Activated T-cell treated with anti-CD3 and anti-CD28 coated beads for 4 hours (primary cell): ENCODE results near the gene SLC36A3.
A peak's percentile ranks its signal among the peaks of the same experiment; 100 is the strongest.
"Not testable (repeated sequence)": the region's sequence is repeated elsewhere in the genome, so short reads cannot be mapped to it uniquely, and the experiment has no call there.

Source experiments
- DNase-seq: peaks from one replicate; pipeline ENCODE4 v3.0.0-alpha.2; 2020

Gene SLC36A3

GRCh38 chr5:151303666-151304065, at the start of gene SLC36A3:
Gene SLC36A3 (minus strand): TSS chr5:151303766. CDS start chr5:151303354, 412 bp downstream.
- no peak for DNase-seq

- DNase-seq: no peak
These were observed 48.1 kb upstream of the SLC36A3 start for GRCh38 chr5:151351671-151352070.

GRCh38 chr5:151348789-151349188, 45.2 kb upstream of the SLC36A3 start:
- DNase-seq: no peak

- no peak for DNase-seq
These were observed 43.8 kb upstream of the SLC36A3 start, which contains the start of gene SLC36A2 for GRCh38 chr5:151347369-151347768. Gene SLC36A2 (minus strand): TSS chr5:151347559. CDS start chr5:151347460, 99 bp downstream.

GRCh38 chr5:151345808-151346478, 42.4 kb upstream of the SLC36A3 start:
- no peak for DNase-seq

DNA sequence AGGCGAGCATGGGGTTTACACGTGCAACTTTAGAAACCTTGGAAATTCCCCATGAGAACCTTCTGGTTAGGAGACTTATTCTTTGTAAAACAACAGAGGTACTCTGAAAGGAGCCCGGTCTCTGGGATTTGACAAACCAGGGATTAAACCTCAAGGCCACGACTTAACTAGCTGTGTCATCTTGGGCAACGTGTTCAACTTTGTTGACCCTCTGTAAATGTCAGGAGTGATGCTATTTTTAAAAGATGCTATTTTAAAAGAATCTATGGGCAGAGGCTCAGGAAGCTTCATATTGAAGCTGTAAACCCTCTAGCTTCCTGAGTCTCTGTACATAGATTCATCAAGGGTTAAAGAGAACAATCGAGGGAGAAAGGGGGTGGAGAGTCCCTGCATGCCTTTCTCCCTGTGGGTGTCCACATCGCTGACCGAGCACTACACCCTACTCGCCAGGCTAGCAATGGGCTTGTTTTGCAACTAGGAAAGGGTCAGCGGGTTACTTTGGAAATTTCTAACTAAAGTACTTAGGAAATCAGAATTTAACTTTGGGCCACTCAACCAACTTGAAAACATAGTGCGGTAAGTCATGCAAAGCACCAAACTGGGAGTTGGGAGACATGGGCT, 41.7 kb upstream of the SLC36A3 start:
- DNase-seq: no peak

DNA sequence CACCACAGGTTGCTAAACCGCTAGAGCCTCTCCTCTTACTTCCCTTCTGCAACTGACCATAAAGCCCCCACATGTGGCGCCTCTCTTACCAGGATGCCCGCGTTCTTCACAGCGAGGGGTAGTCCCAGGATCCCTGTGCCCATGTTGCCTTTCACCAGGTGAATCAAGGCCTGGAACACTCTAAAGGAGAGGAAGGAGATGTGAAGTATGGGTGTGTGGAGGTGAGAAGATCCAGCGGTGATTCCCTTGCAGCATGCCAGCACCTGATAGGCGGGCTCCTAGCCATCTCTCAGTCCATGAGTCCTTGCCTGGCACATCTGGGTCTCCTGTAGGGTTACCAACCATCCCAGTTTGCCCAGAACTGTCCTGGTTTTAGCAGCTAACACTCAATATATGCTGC, 40.5 kb upstream of the SLC36A3 start:
- no peak for DNase-seq

DNA sequence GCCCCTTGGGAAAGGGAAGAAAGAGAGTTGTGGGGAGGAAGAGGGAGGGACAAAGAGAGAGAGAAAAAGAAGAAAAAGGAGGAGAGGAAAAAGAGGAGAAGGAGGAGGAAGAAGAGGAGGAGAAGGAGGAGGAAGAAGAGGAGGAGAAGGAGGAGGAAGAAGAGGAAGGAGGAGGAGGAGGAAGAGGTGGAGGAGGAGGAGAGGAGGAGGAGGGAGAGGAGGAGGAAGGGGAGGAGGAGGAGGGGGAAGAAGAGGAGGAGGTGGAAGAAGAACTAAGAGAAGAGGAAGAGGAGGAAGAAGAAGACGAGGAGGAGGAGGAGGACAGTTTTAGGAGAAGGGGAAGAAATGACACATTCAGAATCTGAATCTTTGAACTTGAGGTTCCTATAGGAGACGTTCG, 36.4 kb upstream of the SLC36A3 start:
- DNase-seq: no peak

- DNase-seq: no peak
These were observed 35.2 kb upstream of the SLC36A3 start for GRCh38 chr5:151338734-151339133.

DNA sequence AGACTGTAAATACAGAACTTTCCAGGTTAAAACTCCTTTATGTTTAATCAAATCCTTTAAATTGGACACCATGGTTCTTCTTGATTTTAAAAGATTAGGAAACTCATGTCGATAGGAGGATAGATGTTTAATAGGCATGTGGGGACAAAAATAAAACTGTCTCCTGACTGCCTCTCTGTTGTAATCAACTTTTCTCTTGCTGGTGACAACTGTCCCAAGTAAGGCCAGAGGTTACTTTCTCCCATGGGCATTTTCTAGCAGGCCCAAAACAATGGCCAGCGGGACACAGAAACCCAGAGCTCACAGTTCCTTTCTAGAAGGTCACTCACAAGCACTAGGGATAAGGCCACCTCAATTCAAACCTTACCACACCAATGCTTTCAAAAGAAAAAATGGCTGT, 29.3 kb upstream of the SLC36A3 start:
- DNase-seq: no peak

DNA sequence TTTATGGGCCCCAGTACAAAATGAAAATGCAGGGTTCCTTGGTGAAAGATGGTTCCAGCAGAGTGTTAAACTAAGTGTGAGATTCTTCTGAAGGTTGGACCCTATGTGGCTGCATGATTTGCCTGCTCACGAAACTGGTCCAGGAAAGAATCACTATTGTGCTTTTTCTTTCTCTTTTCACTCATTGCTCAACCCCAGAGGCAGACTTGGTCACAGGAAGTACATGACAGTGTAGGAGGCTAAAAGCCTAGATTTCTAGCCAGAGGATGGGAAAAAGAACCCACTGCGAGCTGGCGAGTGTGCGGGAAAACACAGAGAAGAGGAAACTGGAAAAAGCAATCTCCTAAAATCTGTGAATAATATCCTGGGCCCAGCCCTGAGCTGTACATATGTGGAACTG, 25.2 kb upstream of the SLC36A3 start:
- DNase-seq: no peak

DNA sequence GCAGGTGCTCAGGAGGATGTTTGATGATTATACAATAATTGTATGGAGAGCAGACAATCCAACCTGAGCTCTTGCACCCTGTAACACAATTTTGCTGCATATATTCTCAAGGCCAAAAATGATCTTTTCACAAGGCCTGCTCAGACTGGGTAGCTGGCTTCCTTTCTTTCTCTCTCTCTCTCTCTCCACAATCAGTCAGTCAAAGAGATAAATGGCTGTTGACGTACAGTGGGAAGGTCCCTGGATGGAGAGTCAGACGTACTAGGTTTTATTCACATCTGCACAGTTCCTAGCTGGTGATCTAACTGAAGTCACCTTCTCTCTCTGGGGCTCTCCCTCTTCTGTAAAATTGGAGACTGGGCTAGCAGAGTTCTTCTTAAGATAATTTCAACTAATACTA, 24.0 kb upstream of the SLC36A3 start:
- no peak for DNase-seq

DNA sequence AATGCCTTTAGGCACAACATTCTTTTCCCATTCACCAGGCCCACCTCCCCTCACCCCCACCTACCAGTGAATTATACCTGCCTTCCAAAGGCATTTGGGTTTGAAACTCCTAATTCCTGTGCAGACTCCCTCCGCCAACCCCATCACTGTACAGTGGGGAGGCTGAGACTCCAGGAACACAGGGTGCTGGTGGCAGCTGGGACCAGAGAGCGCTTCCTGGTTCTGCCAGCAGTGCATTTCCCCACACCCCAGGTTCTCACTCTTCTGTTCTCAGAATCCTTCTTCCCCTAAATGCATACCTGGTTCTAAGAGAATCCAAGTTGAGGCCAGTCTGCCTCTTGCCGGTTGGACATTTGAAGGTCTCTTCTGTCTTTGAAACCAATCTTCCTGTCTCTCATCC, 22.7 kb upstream of the SLC36A3 start:
- DNase-seq: no peak

- no peak for DNase-seq
These were observed 16.9 kb upstream of the SLC36A3 start for GRCh38 chr5:151320481-151320880.

GRCh38 chr5:151318850-151319732, 15.5 kb upstream of the SLC36A3 start:
- no peak for DNase-seq

GRCh38 chr5:151317871-151318270, 14.3 kb upstream of the SLC36A3 start:
- no peak for DNase-seq

DNA sequence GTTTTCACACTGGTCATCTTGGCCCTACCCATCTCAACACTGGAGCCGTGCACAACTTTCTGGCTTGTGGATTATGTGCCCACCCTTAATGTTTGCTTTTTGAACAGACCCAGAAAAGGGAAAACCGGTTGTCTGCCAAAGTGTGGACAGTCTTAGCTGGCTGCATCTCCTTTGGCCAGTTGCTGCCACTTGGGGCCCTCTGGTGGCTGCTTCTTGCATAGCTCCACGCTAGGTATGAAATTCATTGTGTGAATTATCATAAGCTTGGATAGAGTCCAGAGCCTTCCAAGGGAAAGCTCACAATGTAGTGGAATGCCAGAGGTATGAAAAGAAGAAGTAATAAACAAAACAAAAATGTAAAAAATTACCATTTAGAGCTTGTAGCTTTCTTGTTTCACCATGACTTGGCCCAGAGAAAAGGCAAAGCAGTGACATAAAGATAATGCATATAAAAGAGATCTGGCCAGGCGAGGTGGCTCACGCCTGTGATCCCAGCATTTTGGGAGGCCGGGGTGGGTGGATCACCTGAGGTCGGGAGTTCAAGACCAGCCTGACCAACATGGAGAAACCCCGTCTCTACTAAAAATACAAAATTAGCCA, 12.5 kb upstream of the SLC36A3 start:
- peak; percentile 14 for DNase-seq

GRCh38 chr5:151313357-151313756, 9.8 kb upstream of the SLC36A3 start:
- DNase-seq: no peak

DNA sequence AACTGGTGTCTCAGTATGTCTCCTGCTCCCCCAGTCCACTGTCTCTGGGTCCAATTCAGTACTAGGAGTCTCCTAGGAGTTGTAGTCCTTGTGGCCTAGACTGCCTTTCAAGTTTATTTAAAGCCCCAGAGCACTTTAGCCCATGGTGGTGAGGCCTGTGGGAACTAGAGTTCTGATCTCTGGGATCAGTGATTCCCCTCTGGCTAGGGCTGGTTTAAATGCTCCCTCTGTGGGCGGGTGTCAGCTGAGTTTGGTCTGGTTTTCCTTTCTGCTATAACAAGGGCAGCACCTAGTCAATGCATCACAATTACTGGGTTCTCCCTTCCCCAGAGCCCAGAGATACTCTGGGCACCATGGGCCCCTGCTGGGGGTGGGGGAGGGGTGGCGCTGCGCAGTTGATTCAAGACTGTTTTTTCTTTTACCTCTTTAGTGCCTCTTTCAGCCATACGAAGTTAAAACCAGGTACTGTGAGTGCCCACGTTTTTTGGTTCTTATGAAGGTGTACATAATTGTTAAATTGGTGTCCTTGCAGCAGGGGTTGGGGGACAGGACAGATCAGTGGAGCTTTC, 9.3 kb upstream of the SLC36A3 start:
- no peak for DNase-seq

- no peak for DNase-seq
These were observed 7.4 kb upstream of the SLC36A3 start for GRCh38 chr5:151310932-151311331.

GRCh38 chr5:151309821-151310220, 6.3 kb upstream of the SLC36A3 start:
- DNase-seq: not testable (repeated sequence)

GRCh38 chr5:151309266-151309665, 5.7 kb upstream of the SLC36A3 start:
- not testable (repeated sequence) for DNase-seq
